Neural cell (in vitro differentiated cells): ENCODE results near the gene STK36. TPM values are rescaled to one million over a fixed set of nuclear protein-coding genes. Genes with fewer than 3 reads are reported as not detected.

Source experiments
- H2AFZ ChIP-seq: fragments of 200-600, 300-800 bp; sonication (generic), shearing (Covaris generic); 2 replicates; pipeline ENCODE4 v1.6.0; 2014; ENCODE audit warnings: low read depth, mild to moderate bottlenecking, antibody characterized with exemption, low read length, moderate library complexity
- H3F3A ChIP-seq: fragments of 200-600 bp; shearing (Covaris generic); 2 replicates; pipeline ENCODE4 v1.6.1; 2016; ENCODE audit warnings: mild to moderate bottlenecking, moderate library complexity, mixed read lengths, antibody characterized with exemption, low read length; ENCODE audit not compliant: insufficient read depth, poor library complexity, severe bottlenecking
- H3K27ac ChIP-seq: fragments of 200-600, 300-800 bp; sonication (generic), shearing (Covaris generic); 2 replicates; pipeline ENCODE4 v1.5.1; 2014; ENCODE audit warnings: mild to moderate bottlenecking, low read length, moderate library complexity
- H3K27me3 ChIP-seq: fragments of 300-800, 200-600 bp; sonication (generic), shearing (Covaris generic); 2 replicates; pipeline ENCODE4 v1.6.0; 2014; ENCODE audit warnings: mild to moderate bottlenecking, low read depth, low read length, moderate library complexity; ENCODE audit not compliant: insufficient read depth
- H3K36me3 ChIP-seq: fragments of 300-800, 200-600 bp; sonication (generic), shearing (Covaris generic); 2 replicates; pipeline ENCODE4 v1.5.1; 2014; ENCODE audit warnings: mild to moderate bottlenecking, antibody characterized with exemption, low read length, moderate library complexity; ENCODE audit not compliant: insufficient read depth
- H3K4me2 ChIP-seq: fragments of 300-800, 200-600 bp; sonication (generic), shearing (Covaris generic); 2 replicates; pipeline ENCODE4 v1.6.0; 2014; ENCODE audit warnings: mild to moderate bottlenecking, low read length
- H3K4me3 ChIP-seq: fragments of 300-800, 200-600 bp; sonication (generic), shearing (Covaris generic); 2 replicates; pipeline ENCODE4 v1.5.1; 2014; ENCODE audit warnings: mild to moderate bottlenecking, low read length, moderate library complexity
- H3K79me2 ChIP-seq: fragments of 200-600 bp; shearing (Covaris generic); replicated peaks from 2 replicates; pipeline ENCODE4 v1.6.0; 2014; ENCODE audit warnings: mild to moderate bottlenecking, low read length, moderate library complexity; ENCODE audit not compliant: insufficient read depth
- H3K9ac ChIP-seq: fragments of 300-800, 200-600 bp; sonication (generic), shearing (Covaris generic); 2 replicates; pipeline ENCODE4 v1.6.1; 2016; ENCODE audit warnings: mild to moderate bottlenecking, low read length, mixed read lengths
- H3K9me2 ChIP-seq: fragments of 200-600 bp; shearing (Covaris generic); 2 replicates; pipeline ENCODE4 v1.6.1; 2016; ENCODE audit warnings: mild to moderate bottlenecking, low read length, mixed read lengths; ENCODE audit not compliant: insufficient read depth
- H3K9me3 ChIP-seq: fragments of 200-600, 300-800 bp; sonication (generic), shearing (Covaris generic); 2 replicates; pipeline ENCODE4 v1.6.1; 2016; ENCODE audit warnings: mild to moderate bottlenecking, mixed run types, low read length, moderate library complexity, mixed read lengths
- H4K20me1 ChIP-seq: fragments of 200-600 bp; shearing (Covaris generic); 2 replicates; pipeline ENCODE4 v1.6.1; 2016; ENCODE audit warnings: mild to moderate bottlenecking, mixed run types; ENCODE audit not compliant: insufficient read depth
- CTCF ChIP-seq: fragments of 450-650 bp; IDR thresholded peaks from 2 replicates; pipeline ENCODE4 v1.5.1; 2014; ENCODE audit warnings: antibody characterized with exemption, mild to moderate bottlenecking, moderate library complexity; ENCODE audit not compliant: poor library complexity, severe bottlenecking
- EP300 ChIP-seq: fragments of 450-650 bp; conservative IDR thresholded peaks from 2 replicates; pipeline ENCODE4 v1.6.1; 2014; ENCODE audit warnings: antibody characterized with exemption, mild to moderate bottlenecking, moderate library complexity; ENCODE audit not compliant: poor library complexity, severe bottlenecking
- EZH2 ChIP-seq: fragments of 200-600, 300-800 bp; shearing (Covaris generic), sonication (generic); IDR thresholded peaks from 2 replicates; pipeline ENCODE4 v1.6.1; 2014; ENCODE audit warnings: antibody characterized with exemption, low read length, borderline replicate concordance, mild to moderate bottlenecking; ENCODE audit not compliant: insufficient read depth, poor library complexity, severe bottlenecking
- MXI1 ChIP-seq: fragments of 450-650 bp; conservative IDR thresholded peaks from 2 replicates; pipeline ENCODE4 v1.6.1; 2014; ENCODE audit warnings: antibody characterized with exemption, mild to moderate bottlenecking; ENCODE audit not compliant: poor library complexity, severe bottlenecking
- POLR2AphosphoS5 ChIP-seq: IDR thresholded peaks from 2 replicates; pipeline ENCODE4 v1.6.1; 2012
- RAD21 ChIP-seq: fragments of 450-650 bp; conservative IDR thresholded peaks from 2 replicates; pipeline ENCODE4 v1.6.1; 2014; ENCODE audit warnings: antibody characterized with exemption, mild to moderate bottlenecking, moderate library complexity
- REST ChIP-seq: IDR thresholded peaks from 2 replicates; pipeline ENCODE4 v1.6.1; 2012; ENCODE audit warnings: borderline replicate concordance
- SMC3 ChIP-seq: fragments of 450-650 bp; conservative IDR thresholded peaks from 2 replicates; pipeline ENCODE4 v1.6.1; 2014; ENCODE audit warnings: antibody characterized with exemption, mild to moderate bottlenecking, moderate library complexity; ENCODE audit not compliant: poor library complexity
- TAF1 ChIP-seq: IDR thresholded peaks from 2 replicates; pipeline ENCODE4 v1.6.1; 2012; ENCODE audit warnings: low read depth
- polyA plus RNA-seq: library from polyadenylated mRNA; depleted of rRNA; stranded (reverse); fragments of >200 nt; gene quantifications from 2 replicates; pipeline ENCODE4 v1.2.3, GENCODE V29; 2014

Gene STK36
- polyA plus RNA-seq, 1 donor from 2014 or later: 69.7 TPM

- Histone ChIP-seq H2AFZ (no peak overlapping the region), H3K4me2 (no peak overlapping the region), H3K9me2 (no peaks in the 10 kb centered on the region), H4K20me1 (no peaks in the 10 kb centered on the region), H3K27ac (no peak overlapping the region), H3K9ac (no peak overlapping the region), H3F3A (no peaks in the 10 kb centered on the region), H3K36me3 (peaks cover 5% of the 10 kb centered on the region), H3K79me2 (no peaks in the 10 kb centered on the region), H3K9me3 (no peaks in the 10 kb centered on the region), H3K27me3 (no peaks in the 10 kb centered on the region), H3K4me3 (no peak overlapping the region)
- no peak for TF ChIP-seq EZH2
- no peak for TF ChIP-seq CTCF
- no peak for TF ChIP-seq EP300
- TF ChIP-seq SMC3: no peak
- no peak for TF ChIP-seq MXI1
- no peak for TF ChIP-seq POLR2AphosphoS5
- no peak for TF ChIP-seq RAD21
- no peak for TF ChIP-seq TAF1
- no peak for TF ChIP-seq REST
These were observed 33.5 kb upstream of the STK36 start for GRCh38 chr2:218638372-218638771.

GRCh38 chr2:218642121-218642656 is 29.7 kb upstream of the STK36 start:
- Histone ChIP-seq H3K36me3 (peaks cover 5% of the 10 kb centered on the region), H4K20me1 (no peaks in the 10 kb centered on the region), H3K27me3 (no peaks in the 10 kb centered on the region), H3K9ac (no peak overlapping the region), H3K79me2 (no peaks in the 10 kb centered on the region), H3K4me2 (no peak overlapping the region), H3K9me2 (no peaks in the 10 kb centered on the region), H3K27ac (no peak overlapping the region), H3F3A (no peaks in the 10 kb centered on the region), H3K9me3 (no peaks in the 10 kb centered on the region), H3K4me3 (no peak overlapping the region), H2AFZ (no peak overlapping the region)
- TF ChIP-seq SMC3: no peak
- no peak for TF ChIP-seq EP300
- TF ChIP-seq CTCF: no peak
- no peak for TF ChIP-seq TAF1
- no peak for TF ChIP-seq EZH2
- TF ChIP-seq POLR2AphosphoS5: no peak
- TF ChIP-seq REST: no peak
- TF ChIP-seq RAD21: no peak
- no peak for TF ChIP-seq MXI1
